Karpas-422 (cell line): ENCODE measurements around the gene GPC5. TPM values are rescaled to one million over a fixed set of nuclear protein-coding genes. Genes with fewer than 3 reads are reported as not detected.

ENCODE experiments used
- DNase-seq: peaks from one replicate; pipeline ENCODE4 v3.0.0-alpha.2; 2015
- H2AFZ ChIP-seq: fragments of 200-600 bp; sonication (generic); 2 replicates; pipeline ENCODE4 v1.6.1; 2014; ENCODE audit warnings: antibody characterized with exemption, low read length, mixed read lengths
- H3K27ac ChIP-seq: fragments of 200-600 bp; sonication (generic); 2 replicates; pipeline ENCODE4 v1.5.1; 2014; ENCODE audit warnings: mild to moderate bottlenecking, low read length, moderate library complexity
- H3K27me3 ChIP-seq: fragments of 200-600 bp; sonication (generic); 2 replicates; pipeline ENCODE4 v1.6.1; 2014; ENCODE audit warnings: low read length, mixed read lengths
- H3K36me3 ChIP-seq: fragments of 200-600 bp; sonication (generic); 2 replicates; pipeline ENCODE4 v1.6.1; 2014; ENCODE audit warnings: low read length, mixed read lengths; ENCODE audit not compliant: insufficient read depth
- H3K4me1 ChIP-seq: fragments of 200-600 bp; sonication (generic); 2 replicates; pipeline ENCODE4 v1.6.1; 2014; ENCODE audit warnings: mild to moderate bottlenecking, low read length, mixed read lengths
- H3K4me2 ChIP-seq: fragments of 200-600 bp; sonication (generic); 2 replicates; pipeline ENCODE4 v1.6.1; 2014; ENCODE audit warnings: low read length, low read depth, mild to moderate bottlenecking; ENCODE audit not compliant: poor library complexity, severe bottlenecking
- H3K4me3 ChIP-seq: fragments of 200-600 bp; sonication (generic); 2 replicates; pipeline ENCODE4 v1.5.1; 2014; ENCODE audit warnings: mild to moderate bottlenecking, antibody characterized with exemption, low read length, mixed read lengths
- H3K79me2 ChIP-seq: fragments of 200-600 bp; sonication (generic); 2 replicates; pipeline ENCODE4 v1.6.1; 2014; ENCODE audit warnings: mild to moderate bottlenecking, low read length, mixed read lengths
- H3K9ac ChIP-seq: fragments of 200-600 bp; sonication (generic); 2 replicates; pipeline ENCODE4 v1.6.0; 2014; ENCODE audit warnings: low read length
- H3K9me2 ChIP-seq: fragments of 200-600 bp; sonication (generic), shearing (Covaris generic); replicated peaks from 2 replicates; pipeline ENCODE4 v1.6.0; 2014; ENCODE audit warnings: mild to moderate bottlenecking, low read length, moderate library complexity; ENCODE audit not compliant: insufficient read depth
- H3K9me3 ChIP-seq: fragments of 300-700, 200-600 bp; sonication (generic); 2 replicates; pipeline ENCODE4 v1.6.1; 2014; ENCODE audit warnings: low read length, mixed read lengths
- H4K20me1 ChIP-seq: fragments of 200-600 bp; sonication (generic); 2 replicates; pipeline ENCODE4 v1.6.1; 2014; ENCODE audit warnings: mild to moderate bottlenecking, antibody characterized with exemption, low read length, low read depth; ENCODE audit not compliant: insufficient read depth
- total RNA-seq: library from RNA; depleted of rRNA; stranded (reverse); fragments of >200 nt; shearing (Covaris generic); gene quantifications from 2 replicates; pipeline ENCODE4 v1.2.3, GENCODE V29; 2014; ENCODE audit warnings: low replicate concordance

The GPC5 gene
- total RNA-seq, 1 experiment from 2014 or later = not detected

GRCh38 chr13:91375116-91375729 lies 23.2 kb upstream of the GPC5 start:
- no peak overlapping the region for H3K9ac ChIP-seq
- H3K36me3 ChIP-seq = no peaks in the 10 kb centered on the region
- no peaks in the 10 kb centered on the region for H4K20me1 ChIP-seq
- H3K4me1 ChIP-seq = 0 out of 2 replicates have a peak, but pooled peaks cover under 1% of the 10 kb centered on the region
- no peak overlapping the region for H3K4me2 ChIP-seq
- no peak overlapping the region for H3K27ac ChIP-seq
- DNase-seq = peak; percentile 77
- H3K9me3 ChIP-seq = no peaks in the 10 kb centered on the region
- H2AFZ ChIP-seq = no peak overlapping the region
- H3K79me2 ChIP-seq = no peaks in the 10 kb centered on the region
- H3K4me3 ChIP-seq = no peak overlapping the region
- H3K9me2 ChIP-seq = no peaks in the 10 kb centered on the region
- H3K27me3 ChIP-seq = no peaks in the 10 kb centered on the region

GRCh38 chr13:91381371-91381770 lies 17.1 kb upstream of the GPC5 start:
- no peaks in the 10 kb centered on the region for H3K9me2 ChIP-seq
- H3K27ac ChIP-seq = no peak overlapping the region
- H3K4me1 ChIP-seq = no peaks in the 10 kb centered on the region
- H3K27me3 ChIP-seq = no peaks in the 10 kb centered on the region
- H3K36me3 ChIP-seq = no peaks in the 10 kb centered on the region
- DNase-seq = peak; percentile 60
- no peak overlapping the region for H3K9ac ChIP-seq
- no peaks in the 10 kb centered on the region for H3K9me3 ChIP-seq
- H3K4me2 ChIP-seq = no peak overlapping the region
- H2AFZ ChIP-seq = no peak overlapping the region
- no peaks in the 10 kb centered on the region for H4K20me1 ChIP-seq
- H3K79me2 ChIP-seq = no peaks in the 10 kb centered on the region
- no peak overlapping the region for H3K4me3 ChIP-seq

GRCh38 chr13:91383836-91384235 lies 14.6 kb upstream of the GPC5 start:
- no peak overlapping the region for H3K9ac ChIP-seq
- H3K27ac ChIP-seq = no peak overlapping the region
- H3K4me1 ChIP-seq = no peaks in the 10 kb centered on the region
- DNase-seq = no peak
- no peaks in the 10 kb centered on the region for H4K20me1 ChIP-seq
- no peaks in the 10 kb centered on the region for H3K9me3 ChIP-seq
- 0 out of 2 replicates have a peak, but pooled peaks cover 3% of the 10 kb centered on the region for H3K27me3 ChIP-seq
- no peaks in the 10 kb centered on the region for H3K36me3 ChIP-seq
- H2AFZ ChIP-seq = no peak overlapping the region
- no peak overlapping the region for H3K4me2 ChIP-seq
- no peak overlapping the region for H3K4me3 ChIP-seq
- H3K79me2 ChIP-seq = no peaks in the 10 kb centered on the region
- no peaks in the 10 kb centered on the region for H3K9me2 ChIP-seq

- no peak overlapping the region for H3K4me2 ChIP-seq
- no peak overlapping the region for H3K4me3 ChIP-seq
- DNase-seq = no peak
- no peak overlapping the region for H2AFZ ChIP-seq
- H3K27me3 ChIP-seq = 0 out of 2 replicates have a peak, but pooled peaks cover 3% of the 10 kb centered on the region
- H3K4me1 ChIP-seq = no peaks in the 10 kb centered on the region
- no peaks in the 10 kb centered on the region for H3K9me2 ChIP-seq
- no peaks in the 10 kb centered on the region for H4K20me1 ChIP-seq
- no peak overlapping the region for H3K9ac ChIP-seq
- no peak overlapping the region for H3K27ac ChIP-seq
- no peaks in the 10 kb centered on the region for H3K79me2 ChIP-seq
- no peaks in the 10 kb centered on the region for H3K36me3 ChIP-seq
- H3K9me3 ChIP-seq = no peaks in the 10 kb centered on the region
Measured at GRCh38 chr13:91384896-91385295, 13.5 kb upstream of the GPC5 start.

GRCh38 chr13:91389186-91389585 lies 9.2 kb upstream of the GPC5 start:
- Histone ChIP-seq H3K36me3 (no peaks in the 10 kb centered on the region), H4K20me1 (no peaks in the 10 kb centered on the region), H3K79me2 (no peaks in the 10 kb centered on the region), H2AFZ (no peak overlapping the region), H3K4me3 (no peak overlapping the region), H3K4me2 (no peak overlapping the region), H3K27ac (no peak overlapping the region), H3K9ac (no peak overlapping the region), H3K27me3 (0 out of 2 replicates have a peak, but pooled peaks cover 3% of the 10 kb centered on the region), H3K9me2 (no peaks in the 10 kb centered on the region), H3K9me3 (no peaks in the 10 kb centered on the region), H3K4me1 (no peaks in the 10 kb centered on the region)
- DNase-seq = no peak

- Histone ChIP-seq H4K20me1 (no peaks in the 10 kb centered on the region), H3K9me2 (no peaks in the 10 kb centered on the region), H3K4me2 (no peak overlapping the region), H3K27ac (no peak overlapping the region), H3K79me2 (no peaks in the 10 kb centered on the region), H3K36me3 (no peaks in the 10 kb centered on the region), H3K4me1 (peaks cover 19% of the 10 kb centered on the region), H3K9ac (no peak overlapping the region), H3K27me3 (no peaks in the 10 kb centered on the region; the same call in 1 of the 2 replicates), H3K4me3 (no peak overlapping the region), H2AFZ (no peak overlapping the region), H3K9me3 (no peaks in the 10 kb centered on the region)
- no peak for DNase-seq
Measured at GRCh38 chr13:91397595-91397994, 826 bp upstream of the GPC5 start.

GRCh38 chr13:91399189-91400062 lies 1.0 kb downstream of the GPC5 start:
- peak overlapping the region; percentile 63; the same call in 1 of the 2 replicates for H3K4me3 ChIP-seq
- no peak for DNase-seq

GRCh38 chr13:91400063-91400399 lies 1.6 kb downstream of the GPC5 start:
- Histone ChIP-seq H4K20me1 (no peaks in the 10 kb centered on the region), H3K27me3 (no peaks in the 10 kb centered on the region; the same call in 1 of the 2 replicates), H3K36me3 (no peaks in the 10 kb centered on the region), H3K79me2 (no peaks in the 10 kb centered on the region), H3K27ac (no peak overlapping the region), H3K4me1 (peaks cover 20% of the 10 kb centered on the region), H3K9me3 (no peaks in the 10 kb centered on the region), H3K9ac (no peak overlapping the region), H3K4me3 (no peak overlapping the region), H3K4me2 (no peak overlapping the region), H3K9me2 (no peaks in the 10 kb centered on the region), H2AFZ (no peak overlapping the region)
- no peak for DNase-seq

More at GRCh38 chr13:91399189-91400062, 1.0 kb downstream of the GPC5 start:
- Histone ChIP-seq H3K9me3 (no peaks in the 10 kb centered on the region), H3K4me2 (peak overlapping the region; percentile 79), H3K79me2 (no peaks in the 10 kb centered on the region), H2AFZ (no peak overlapping the region), H3K9ac (0 out of 2 replicates have a peak overlapping the region, but pooled peaks have one; percentile 29), H3K27ac (no peak overlapping the region), H4K20me1 (no peaks in the 10 kb centered on the region), H3K9me2 (no peaks in the 10 kb centered on the region), H3K27me3 (no peaks in the 10 kb centered on the region; the same call in 1 of the 2 replicates), H3K4me1 (peaks cover 19% of the 10 kb centered on the region), H3K36me3 (no peaks in the 10 kb centered on the region)
